OCI-LY3 (cell line): ENCODE measurements around the gene BTRC.

Experiments
- CTCF ChIP-seq: fragments of 200-600, 300-600 bp; sonication (generic); IDR thresholded peaks from 2 replicates; pipeline ENCODE4 v1.5.1; 2014; ENCODE audit warnings: antibody characterized with exemption, low read length, low read depth
- EZH2phosphoT487 ChIP-seq: fragments of 200-600 bp; shearing (Covaris generic); IDR thresholded peaks from 2 replicates; pipeline ENCODE4 v1.6.1; 2018; ENCODE audit warnings: antibody characterized with exemption, mixed run types, low read depth

GRCh38 chr10:101575580-101576210, 221.7 kb downstream of the BTRC start:
- TF ChIP-seq EZH2phosphoT487 = no peak
- TF ChIP-seq CTCF = no peak
